Psoas muscle (tissue), 8 donors: ENCODE results near the gene WWOX. TPM values are rescaled to one million over a fixed set of nuclear protein-coding genes. Genes with fewer than 3 reads are reported as not detected.

Experiments
- ATAC-seq, 4 donors: fragments of 200-7000 bp; cut with Tn5 transposase; one replicate each; pipeline ENCODE4 v1.9.1; 2020; ENCODE audit warnings: moderate library complexity in 3 of 4, mild to moderate bottlenecking in 2 of 4
- DNase-seq, 2 donors: peaks; one replicate each; pipeline ENCODE4 v3.0.0-alpha.2; 2020
- H3K27ac ChIP-seq: fragments of 200-600 bp; one replicate; pipeline ENCODE4 v1.8.0; 2022
- H3K27me3 ChIP-seq, 3 donors: fragments of 200-600 bp in 1 of 3; one replicate each; pipeline versions ENCODE4 v1.6.1 to v1.8.0; 2013 to 2022; ENCODE audit warnings: low read length in 2 of 3, mild to moderate bottlenecking in 2 of 3, moderate library complexity in 1 of 3; ENCODE audit not compliant: insufficient read depth in 3 of 3
- H3K36me3 ChIP-seq, 2 donors: fragments of 200-600 bp in 1 of 2; one replicate each; pipeline versions ENCODE4 v1.6.1 to v1.8.0; 2013 to 2022; ENCODE audit warnings: low read depth in 1 of 2, mild to moderate bottlenecking in 1 of 2, moderate library complexity in 1 of 2; ENCODE audit not compliant: insufficient read depth in 1 of 2
- H3K4me1 ChIP-seq: fragments of 200-600 bp; one replicate; pipeline ENCODE4 v1.8.0; 2022
- H3K4me3 ChIP-seq: fragments of 200-600 bp; one replicate; pipeline ENCODE4 v1.8.0; 2022; ENCODE audit warnings: mild to moderate bottlenecking
- H3K9me3 ChIP-seq: fragments of 200-600 bp; one replicate; pipeline ENCODE4 v1.8.0; 2022
- CTCF ChIP-seq: fragments of 200-600 bp; IDR thresholded peaks from one replicate; pipeline ENCODE4 v1.8.0; 2022; ENCODE audit warnings: antibody characterized with exemption
- WGBS, 3 donors: extraction: QIAGEN DNeasy Blood & Tissue Kit; methylation state at CpG; one replicate each; pipeline versions ENCODE4 v1.1.6 to v1.1.7; 2013; 5-methylcytosine and 5-hydroxymethylcytosine counted together
- intact Hi-C, 2 donors: fragments of 100-400 bp; cut with DNase I; formaldehyde crosslinking; loops; one replicate each; pipeline versions ENCODE4 v1.11.0 to v1.14.2; 2022
- polyA plus RNA-seq, 3 donors: library from polyadenylated mRNA; stranded (reverse); fragments of 200-250 nt; gene quantifications; one replicate each; pipeline ENCODE4 v1.2.3, GENCODE V29; 2013
- total RNA-seq, 4 donors: library from RNA; stranded (reverse); fragmentation: NEBNext Ultra II Directional in 2 of 4; extraction: Animal tissue kit (Norgen Biotek cat#: 25700) in 2 of 4; gene quantifications; one replicate each; pipeline versions ENCODE4 v1.2.1 to v1.2.4, GENCODE V29; 2021 to 2023
- donor health status: healthy with polysubstance abuse.
- donor health status: DM: no; HTN: no; CAD: no; lungs with moderate emphysema.
- donor health status: Bipolar disorder and iron deficiency.
- donor health status: healthy.
- donor health status: DM: yes; HTN: yes; CAD: no.
- donor health status: DM: no; HTN: no; CAD: no.
- donor health status: DM: no; HTN: no; CAD: no.
- donor health status: DM: yes; HTN: yes; CAD: no.

The WWOX gene
- total and polyA plus RNA-seq, 7 donors: 3.1 to 6.6 (median 5.0) TPM

DNA sequence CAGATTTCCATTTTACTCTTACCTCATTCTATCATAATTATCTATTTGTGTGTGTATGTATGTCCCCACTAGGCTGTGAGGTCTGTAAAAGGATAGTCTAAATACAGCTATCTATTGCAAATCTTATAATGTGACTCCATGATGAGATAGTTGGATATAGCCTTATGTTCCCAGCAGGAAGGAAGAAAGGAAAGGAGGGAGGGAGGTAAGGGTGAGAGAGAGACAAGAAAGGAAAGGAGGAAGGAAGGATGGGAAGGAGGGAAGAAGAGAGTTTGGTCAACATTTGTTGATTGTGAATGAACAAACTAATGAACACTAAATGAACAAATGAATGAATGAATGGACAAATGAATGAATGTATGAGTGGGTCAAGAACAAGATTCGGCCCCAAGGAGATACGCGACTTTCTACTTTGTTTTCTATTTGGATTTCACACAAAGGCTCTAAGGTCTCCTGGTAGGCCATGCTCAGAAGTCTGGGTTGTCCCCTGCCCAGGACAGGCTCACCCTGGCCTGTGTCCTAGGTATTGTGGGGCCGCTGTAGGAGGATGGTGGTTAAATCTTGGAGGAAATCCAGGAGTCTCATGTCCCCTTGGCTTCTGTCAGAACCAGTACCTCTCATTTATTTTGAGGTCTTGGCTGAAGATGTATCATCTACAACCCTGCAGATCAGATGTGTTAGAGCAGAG is 195.2 kb downstream of the WWOX start:
- H3K27ac ChIP-seq: no peak overlapping the region
- no peaks in the 10 kb centered on the region for H3K9me3 ChIP-seq
- H3K4me1 ChIP-seq: no peaks in the 10 kb centered on the region
- no peaks in the 10 kb centered on the region for H3K36me3 ChIP-seq
- no peak overlapping the region for H3K4me3 ChIP-seq
- WGBS, 3 donors: 91 to 95% (median 94%) methylated on average over 4 of the region's 4 CpGs
- no peak for TF ChIP-seq CTCF
- intact Hi-C loops: no loop called here
- DNase-seq (no peak), ATAC-seq (no peak)
- H3K27me3 ChIP-seq: no peaks in the 10 kb centered on the region

DNA sequence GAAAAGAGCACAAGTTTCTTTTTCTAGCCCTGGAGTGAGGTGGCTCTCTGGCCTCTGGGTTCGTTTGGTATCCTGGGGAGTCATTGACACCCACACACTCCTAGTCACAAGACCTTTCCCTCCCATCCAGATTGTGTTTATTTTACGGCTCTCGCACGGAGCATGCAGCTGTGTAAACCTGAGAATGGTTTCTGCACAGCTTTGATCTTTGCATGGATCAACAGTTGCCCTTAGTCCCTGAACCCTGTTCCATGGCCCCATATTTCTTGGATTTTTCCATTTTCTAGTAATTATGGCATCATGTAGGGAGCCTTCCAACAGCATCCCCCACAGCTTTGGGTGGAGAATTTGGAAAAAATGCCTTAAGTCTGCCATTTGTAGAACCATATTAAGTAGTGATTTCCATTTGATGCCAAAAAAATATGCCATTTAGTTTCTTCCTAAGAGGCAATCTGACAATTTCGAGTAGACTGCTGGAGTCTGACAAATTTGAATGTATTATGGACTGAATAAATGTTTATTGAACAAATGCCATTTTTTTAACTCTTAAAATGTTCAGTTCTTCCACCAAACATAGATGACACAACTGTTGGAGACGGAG is 197.7 kb downstream of the WWOX start:
- WGBS, 3 donors: 52 to 74% (median 56%) methylated on average over 6 of the region's 6 CpGs
- DNase-seq (no peak), ATAC-seq (no peak)

GRCh38 chr16:78298986-78299385 is 199.5 kb downstream of the WWOX start:
- no peak for TF ChIP-seq CTCF
- Histone ChIP-seq H3K4me1 (no peaks in the 10 kb centered on the region), H3K4me3 (no peak overlapping the region), H3K27ac (no peak overlapping the region), H3K9me3 (no peaks in the 10 kb centered on the region), H3K36me3 (no peaks in the 10 kb centered on the region), H3K27me3 (no peaks in the 10 kb centered on the region)
- ATAC-seq (no peak), DNase-seq (no peak)
- intact Hi-C loops: no loop called here
- WGBS, 3 donors: 88 to 95% (median 89%) methylated on average over 6 of the region's 6 CpGs

More for the DNA sequence above, 197.7 kb downstream of the WWOX start:
- Histone ChIP-seq H3K27ac (no peak overlapping the region), H3K27me3 (no peaks in the 10 kb centered on the region), H3K36me3 (no peaks in the 10 kb centered on the region), H3K9me3 (no peaks in the 10 kb centered on the region), H3K4me1 (no peaks in the 10 kb centered on the region), H3K4me3 (no peak overlapping the region)
- TF ChIP-seq CTCF: no peak
- intact Hi-C loops: no loop called here

DNA sequence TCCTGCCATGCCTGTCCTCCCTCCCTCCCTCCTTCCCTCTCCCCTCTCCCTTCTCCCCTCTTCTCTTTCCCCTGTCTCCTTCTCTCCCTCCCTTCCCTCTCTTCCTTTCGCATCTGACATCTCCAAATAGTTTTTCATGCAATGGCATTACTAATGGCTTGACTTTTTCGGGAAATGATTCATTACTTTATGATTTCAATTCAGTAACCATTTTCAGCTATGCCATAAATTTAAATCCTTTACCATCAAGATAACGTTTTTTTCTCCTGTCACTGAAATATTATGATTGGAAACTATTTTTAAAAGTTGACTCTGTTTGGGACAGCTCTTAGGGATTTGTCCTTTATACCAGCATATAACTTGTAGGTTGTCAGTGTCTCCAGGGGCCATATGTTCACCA is 201.0 kb downstream of the WWOX start:
- H3K9me3 ChIP-seq: no peaks in the 10 kb centered on the region
- intact Hi-C loops: no loop called here
- H3K4me3 ChIP-seq: no peak overlapping the region
- no peaks in the 10 kb centered on the region for H3K36me3 ChIP-seq
- ATAC-seq (no peak), DNase-seq (no peak)
- WGBS, 3 donors: 68 to 74% (median 72%) methylated on average over 3 of the region's 3 CpGs
- H3K27me3 ChIP-seq: no peaks in the 10 kb centered on the region
- H3K27ac ChIP-seq: no peak overlapping the region
- no peaks in the 10 kb centered on the region for H3K4me1 ChIP-seq
- no peak for TF ChIP-seq CTCF
